ENCODE results near the gene DNAJA3.
"Not testable (repeated sequence)": the region's sequence is repeated elsewhere in the genome, so short reads cannot be mapped to it uniquely, and the experiment has no call there.

Gene DNAJA3

DNA sequence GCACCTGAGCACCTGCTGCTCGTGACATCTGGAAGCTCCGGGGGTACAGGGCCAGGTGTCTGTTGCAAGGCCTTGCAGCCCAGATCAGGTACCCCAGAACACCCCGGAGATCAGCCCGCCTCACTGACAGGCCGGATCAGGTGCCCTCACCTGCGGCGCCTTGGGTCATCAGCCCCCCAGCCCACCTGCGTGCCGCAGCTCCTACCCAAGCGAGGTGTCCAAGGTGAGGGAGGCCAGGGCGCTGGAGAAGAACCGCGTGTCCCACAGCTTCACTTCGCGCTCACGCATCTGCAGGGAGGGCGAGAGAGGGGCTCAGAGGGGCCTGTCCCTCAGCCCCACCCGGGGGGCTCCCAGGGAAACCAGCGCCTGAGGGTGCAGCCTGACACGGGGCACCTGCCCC, 37.9 kb upstream of the DNAJA3 start:
- DNase-seq = no peak

DNA sequence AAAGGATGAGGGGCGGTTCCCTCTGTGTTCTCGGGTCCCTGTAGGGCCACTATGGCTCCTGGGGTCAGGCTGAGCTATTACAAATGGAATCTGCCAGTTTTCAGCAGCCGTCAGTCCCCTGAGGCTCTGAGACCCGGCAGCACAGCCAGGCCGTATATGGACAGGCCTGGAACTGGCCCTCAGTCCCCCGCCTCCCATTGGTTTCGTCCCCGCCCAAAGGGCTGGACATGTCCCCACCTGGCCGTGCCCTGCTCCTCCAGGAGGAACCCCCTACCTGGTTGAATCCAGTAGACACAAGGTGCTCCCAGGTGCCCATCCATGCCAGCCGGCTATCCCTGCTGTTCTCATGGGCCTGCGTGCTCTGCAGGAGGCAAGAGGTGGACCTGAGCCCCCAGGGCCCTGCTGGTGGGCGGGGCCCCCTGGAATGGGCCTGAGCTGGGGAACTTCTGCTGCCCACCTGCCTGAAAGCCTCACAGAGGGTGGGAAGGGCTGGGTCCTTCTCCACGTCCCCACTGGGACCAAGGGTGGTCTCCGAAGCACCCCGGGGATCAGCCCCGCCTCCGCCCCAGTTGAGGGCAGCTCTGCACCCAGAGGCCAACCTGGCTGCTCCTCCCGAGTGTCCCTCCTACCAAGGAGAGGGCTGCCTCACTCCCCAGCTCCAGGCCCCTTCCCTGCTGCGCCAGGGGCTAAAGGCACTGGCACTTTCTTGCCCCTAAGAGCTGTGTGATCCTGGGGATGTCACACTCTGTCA, 37.2 kb upstream of the DNAJA3 start:
- no peak for DNase-seq

DNA sequence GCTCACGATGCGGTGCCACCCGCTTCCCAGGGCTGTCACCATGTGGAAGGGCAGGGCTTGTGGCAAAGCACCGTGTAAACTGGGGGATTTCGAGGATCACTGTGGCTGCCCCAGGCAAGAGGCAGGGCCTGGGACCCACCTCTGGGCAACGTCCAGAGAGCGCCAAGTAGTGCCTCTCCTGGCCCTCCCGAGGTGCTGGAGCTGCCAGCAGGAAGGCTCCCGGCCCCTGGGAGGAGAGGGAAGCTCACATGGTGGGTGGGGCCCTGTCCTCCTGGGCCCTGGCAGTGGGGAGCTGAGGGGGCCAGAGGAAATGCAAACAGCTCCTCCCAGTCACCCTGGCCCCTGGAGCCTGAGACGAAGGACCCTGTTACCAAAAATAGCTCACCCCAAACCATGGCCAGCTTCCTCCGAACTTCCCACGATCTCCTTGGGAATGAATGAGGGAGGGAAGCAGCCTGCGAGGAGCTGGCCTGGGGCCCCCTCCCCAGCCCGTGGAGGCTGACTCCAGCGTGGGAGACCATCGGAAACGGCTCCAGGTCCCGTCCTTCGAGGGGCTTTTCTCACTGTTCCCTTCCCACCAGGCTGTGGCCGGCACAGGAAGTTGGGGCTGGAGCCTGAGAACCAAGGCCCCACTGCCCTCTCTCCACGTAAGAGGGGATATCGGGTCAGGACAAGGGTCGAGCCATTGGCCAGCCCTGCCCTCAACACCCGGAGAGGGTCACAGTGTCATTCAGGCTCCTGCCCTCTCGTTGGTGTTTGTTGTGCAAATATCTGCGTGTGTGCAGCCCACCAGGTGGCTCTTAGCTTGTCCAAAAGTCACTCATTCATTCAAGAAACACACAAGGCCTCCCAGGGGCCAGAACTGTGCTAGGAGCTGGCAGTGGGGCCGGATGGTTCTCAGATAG, 36.4 kb upstream of the DNAJA3 start:
- no peak for DNase-seq

DNA sequence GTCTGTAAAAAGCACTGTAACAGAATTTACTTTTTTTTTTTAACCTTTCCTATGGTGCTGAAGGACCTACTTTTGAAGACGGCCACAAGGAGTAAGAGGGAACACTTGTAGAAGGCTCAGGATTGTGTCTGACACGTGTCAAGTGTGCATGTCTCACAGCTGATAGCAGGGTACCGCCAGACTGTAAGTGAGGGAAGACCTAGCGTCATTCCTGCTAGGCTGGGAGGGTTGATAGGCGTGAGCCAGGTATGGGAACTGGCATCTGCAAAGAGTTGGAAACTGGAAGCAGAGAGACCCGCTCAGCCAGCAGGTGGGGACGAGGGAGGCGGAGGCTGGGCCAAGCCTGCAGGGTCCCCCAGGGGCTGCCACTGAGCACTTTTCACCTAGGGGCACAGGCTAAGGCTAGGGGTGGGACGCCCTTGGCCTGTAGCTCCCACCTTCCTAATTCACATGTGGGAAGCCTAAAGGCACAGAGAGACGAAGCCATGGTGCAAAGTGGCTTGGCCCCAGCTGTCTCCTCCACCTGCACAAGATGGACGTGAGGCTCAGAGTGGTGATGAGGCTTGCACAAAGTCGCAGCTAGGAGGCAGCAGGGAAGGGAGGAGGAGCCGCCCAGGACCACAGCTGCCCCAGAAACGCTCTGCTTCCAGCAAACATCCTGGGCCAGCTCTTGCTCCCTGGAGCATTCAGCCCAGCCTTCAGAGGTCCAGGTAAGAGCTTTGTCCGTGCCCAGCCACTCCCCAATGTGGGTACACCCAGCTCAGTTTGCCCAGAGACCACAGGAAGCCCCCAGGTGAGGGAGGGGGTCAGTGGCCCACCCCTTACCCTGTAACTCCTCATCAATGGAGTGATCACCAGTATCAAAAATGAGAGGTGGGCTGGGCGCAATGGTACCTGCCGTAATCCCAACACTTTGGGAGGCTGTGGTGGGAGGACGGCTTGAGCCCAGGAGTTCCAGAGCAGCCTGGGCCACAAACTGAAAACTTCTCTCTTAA, 35.1 kb upstream of the DNAJA3 start:
- no peak for DNase-seq

DNA sequence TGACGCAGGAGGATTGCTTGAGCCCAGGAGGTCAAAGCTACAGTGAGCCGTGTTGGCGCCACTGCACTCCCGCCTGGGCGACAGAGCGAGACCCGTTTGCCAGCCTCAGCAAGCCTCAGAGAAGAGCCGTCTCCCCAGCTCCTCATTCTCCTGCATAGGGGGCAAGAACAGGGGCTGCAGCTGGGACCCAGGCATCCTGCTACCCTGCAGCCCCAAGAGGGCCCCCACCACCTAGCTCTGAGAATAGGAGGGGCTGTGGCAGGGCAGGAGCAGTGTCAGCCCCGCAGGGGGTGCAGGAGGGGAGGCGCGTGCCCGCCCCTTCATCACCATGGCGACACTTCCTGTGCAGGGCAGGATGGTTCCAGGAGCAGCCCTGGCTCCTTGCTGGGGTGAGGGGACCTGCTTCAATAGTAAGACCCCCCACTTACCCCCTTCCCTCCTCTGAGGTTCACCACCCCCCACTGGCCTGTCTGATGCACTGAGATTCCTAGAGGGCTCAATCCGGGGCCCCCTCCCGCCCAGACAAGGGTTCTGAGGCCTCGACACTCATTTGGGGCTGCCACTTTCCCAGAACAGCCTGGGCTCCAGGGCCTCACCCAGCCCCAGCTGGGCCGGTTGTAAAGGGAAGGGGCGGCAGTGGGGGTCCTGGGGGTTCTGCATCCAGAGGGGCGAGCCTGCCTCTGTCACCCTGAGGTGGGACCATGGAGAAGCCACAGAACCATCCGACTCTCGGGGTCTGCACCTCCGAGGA, 33.9 kb upstream of the DNAJA3 start:
- no peak for DNase-seq

DNA sequence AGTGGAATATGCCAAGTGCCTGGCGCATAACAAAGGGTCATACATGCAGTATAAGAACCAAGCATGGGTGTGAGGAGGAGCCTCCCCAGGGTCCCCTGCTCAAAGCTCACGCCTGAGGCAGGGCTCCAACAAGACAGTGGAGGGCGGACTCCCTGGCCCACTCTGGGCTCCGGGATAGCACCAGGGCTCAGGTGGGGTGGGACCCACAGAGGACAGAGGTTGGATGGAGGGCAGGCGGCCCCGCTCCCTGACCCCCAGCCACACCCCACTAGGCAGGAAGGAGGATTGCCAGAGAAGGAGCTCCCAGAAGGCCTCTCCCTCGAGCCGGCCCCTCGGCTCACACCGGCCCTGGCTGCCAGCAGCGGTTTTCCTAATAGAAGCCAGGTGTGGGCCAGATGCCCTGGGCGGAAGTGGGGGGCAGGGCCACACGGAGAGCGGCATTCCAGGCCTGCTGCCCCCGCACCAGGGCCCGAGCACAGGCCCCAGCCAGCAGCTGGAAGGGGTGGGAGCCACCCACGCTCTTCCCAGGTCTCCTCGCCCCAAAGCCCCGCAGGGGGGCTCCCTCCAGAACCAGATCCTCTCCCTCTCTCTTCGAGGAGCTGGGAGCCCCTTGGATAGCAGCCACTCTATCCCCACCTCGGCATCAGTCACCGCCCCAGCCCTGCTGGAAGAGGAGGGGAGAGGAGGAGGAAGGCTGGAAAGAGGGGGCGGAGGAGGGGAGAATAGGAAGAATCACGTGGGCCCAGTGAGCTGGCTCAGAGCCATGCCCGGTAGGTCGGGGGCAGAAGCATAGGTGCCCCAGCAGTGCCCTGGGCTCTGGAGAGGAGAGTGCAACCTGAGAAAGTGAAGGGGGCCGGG, 33.1 kb upstream of the DNAJA3 start:
- DNase-seq = no peak

DNA sequence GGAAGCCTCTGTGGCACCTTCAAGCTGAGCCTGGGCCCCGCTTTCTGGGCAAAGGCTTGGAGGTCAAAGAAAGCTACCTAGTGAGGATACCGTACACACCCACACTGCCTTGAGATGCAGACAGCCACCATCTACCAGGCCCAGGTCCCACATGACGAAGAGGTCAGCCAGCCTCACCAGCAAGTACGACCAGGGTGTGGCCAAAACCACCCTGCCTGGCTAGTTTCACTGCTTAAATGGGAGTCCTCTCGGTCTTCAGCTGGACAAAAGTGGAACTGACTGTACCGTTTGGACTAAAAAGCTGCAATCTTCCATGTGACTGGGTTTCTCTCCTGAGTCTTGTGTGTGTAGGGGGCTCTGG, 32.4 kb upstream of the DNAJA3 start:
- no peak for DNase-seq

DNA sequence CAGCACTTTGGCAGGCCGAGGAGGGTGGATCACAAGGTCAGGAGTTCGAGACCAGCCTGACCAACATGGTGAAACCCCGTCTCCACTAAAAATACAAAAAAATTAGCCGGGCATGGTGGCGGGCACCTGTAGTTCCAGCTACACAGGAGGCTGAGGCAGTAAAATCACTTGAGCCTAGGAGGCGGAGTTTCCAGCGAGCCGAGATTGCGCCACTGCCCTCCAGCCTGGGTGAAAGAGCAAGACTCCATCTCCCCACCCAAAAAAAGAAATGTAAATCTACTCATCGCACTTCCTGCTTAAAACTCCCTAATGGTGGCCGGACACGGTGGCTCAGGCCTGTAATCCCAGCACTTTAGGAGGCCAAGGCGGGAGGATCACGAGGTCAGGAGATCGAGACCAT, 31.8 kb upstream of the DNAJA3 start:
- DNase-seq = not testable (repeated sequence)

DNA sequence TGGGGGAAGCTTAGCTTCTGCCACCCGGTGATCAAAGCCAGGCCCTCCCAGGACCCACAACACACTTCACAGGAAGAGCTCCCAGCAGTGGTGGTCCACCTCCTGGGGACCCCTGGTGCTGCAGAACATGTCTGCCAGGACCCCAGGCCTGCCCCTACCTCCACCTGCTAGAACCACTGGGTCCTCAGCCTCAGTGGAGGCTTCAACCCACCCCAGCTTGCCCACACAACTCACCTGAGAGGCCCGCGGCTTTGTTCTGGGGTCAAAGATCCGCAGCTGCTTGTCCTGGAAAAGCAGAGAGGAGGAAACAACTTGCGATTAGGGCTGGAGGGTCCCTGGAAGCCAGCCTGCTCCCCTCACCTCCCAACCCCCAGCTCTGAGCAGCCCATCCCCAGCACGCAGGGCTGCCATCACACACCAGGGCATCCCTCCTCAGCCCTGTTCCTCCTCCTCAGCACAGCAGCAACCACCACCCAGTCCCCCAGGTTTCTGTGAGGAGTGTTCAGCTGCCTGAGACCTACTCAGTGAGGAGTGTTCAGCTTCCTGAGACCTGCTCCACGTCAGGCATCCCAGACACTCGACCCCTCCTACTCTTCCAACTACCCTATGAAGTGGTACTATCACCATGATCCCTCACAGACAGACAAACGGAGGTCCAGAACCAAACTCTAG, 30.5 kb upstream of the DNAJA3 start:
- no peak for DNase-seq

DNA sequence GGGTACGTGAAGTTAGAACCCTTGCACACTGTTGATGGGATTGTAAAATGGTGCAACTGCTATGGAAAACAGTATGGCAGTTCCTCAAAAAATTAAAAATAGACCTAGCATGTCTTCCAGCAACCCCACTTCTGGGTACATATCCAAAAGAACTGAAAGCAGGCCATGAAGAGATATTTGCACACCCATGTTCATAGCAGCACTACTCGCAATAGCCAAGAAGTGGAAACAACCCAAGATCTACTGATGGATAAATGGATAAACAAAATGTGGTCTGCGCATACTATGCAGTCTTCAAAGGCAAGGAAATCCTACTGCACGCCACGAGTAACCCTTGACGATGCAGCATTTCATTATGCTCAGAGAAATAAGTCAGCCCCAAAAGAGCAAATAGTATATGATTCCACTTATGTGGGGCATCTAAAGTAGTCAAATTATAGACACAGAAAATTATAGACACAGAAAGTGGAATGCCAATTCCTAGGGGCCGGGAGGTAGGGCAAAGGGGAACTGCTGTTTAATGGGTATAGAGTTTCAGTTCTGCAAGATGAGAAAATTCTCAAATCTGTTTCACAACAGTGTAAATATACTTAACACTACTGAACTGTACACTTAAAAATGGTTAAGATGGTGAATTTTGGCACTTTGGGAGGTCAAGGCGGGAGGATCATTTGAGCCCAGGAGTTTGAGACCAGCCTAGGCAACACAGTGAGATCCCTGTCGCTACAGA, 26.5 kb upstream of the DNAJA3 start:
- no peak for DNase-seq

DNA sequence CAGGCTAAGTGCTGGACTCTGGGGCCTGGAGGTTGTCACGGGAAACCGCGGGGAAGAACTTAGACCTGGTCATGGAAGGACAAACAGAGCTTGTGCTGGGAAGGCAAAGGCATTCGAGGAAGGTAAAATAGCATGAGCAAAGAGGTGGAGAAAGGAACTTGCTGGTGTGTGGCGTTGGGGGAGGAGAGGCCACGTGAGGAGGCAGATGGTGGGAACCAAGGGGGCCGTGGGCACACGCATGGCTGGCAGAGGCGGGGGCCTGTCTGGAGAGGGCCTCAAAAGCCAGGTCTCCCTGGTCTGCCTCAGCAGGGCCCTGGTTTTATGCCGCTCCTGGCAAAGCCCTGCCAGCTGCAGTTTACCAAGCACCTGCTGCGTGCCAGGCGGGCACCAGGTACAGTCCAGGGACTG, 24.6 kb upstream of the DNAJA3 start:
- DNase-seq = no peak

DNA sequence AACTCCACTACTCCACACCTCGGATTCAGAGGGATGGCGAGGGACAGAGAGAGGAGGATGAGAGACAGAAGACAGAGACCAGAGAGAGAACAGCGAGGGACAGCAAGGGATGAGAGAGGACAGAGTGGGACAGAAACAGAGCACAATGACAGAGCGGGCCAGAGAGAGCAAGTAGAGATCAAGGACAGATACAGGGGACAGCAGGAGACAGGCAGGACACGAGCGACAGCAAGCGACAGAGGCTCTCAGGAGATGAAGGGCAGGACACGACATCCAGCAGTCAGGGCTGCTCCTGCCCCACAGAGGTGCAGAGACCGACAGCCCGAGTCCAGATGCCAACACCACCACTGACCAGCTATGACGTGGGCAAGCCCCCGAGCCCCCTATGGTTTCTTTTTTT, 24.2 kb upstream of the DNAJA3 start:
- no peak for DNase-seq

DNA sequence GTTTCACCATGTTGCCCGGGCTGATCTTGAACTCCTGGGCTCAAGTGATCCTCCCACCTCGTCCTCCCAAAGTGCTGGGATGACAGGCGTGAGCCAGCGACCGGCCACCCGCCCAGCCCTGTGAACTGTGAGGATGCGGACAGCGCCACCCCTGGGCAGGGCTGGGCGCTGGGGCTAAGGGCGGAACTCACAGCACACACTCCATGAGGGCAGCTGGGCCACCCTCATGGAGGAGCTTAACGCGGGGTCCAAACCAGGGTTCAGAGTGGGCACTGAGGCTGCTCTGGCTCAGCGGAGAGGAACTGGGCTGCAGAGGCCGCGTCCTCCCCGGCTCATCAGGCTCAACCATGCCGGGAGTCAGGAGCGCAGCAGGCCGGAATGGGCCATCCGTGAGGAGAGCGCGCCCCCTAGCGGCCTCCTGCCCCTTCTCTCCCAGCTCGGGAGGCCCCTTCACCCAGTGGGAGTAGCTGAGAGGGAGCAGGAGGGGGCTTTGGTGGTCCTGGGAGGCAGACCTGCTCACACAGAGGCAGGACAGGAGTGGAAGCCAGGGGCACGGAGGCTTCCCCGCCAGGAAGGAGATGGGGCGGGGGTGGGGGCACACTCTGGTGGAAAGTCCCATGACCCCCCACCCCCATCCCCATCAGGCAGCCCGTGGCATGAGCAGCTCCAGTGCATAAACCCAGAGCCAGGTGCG, 23.1 kb upstream of the DNAJA3 start:
- peak; percentile 76 to 79 for DNase-seq

DNA sequence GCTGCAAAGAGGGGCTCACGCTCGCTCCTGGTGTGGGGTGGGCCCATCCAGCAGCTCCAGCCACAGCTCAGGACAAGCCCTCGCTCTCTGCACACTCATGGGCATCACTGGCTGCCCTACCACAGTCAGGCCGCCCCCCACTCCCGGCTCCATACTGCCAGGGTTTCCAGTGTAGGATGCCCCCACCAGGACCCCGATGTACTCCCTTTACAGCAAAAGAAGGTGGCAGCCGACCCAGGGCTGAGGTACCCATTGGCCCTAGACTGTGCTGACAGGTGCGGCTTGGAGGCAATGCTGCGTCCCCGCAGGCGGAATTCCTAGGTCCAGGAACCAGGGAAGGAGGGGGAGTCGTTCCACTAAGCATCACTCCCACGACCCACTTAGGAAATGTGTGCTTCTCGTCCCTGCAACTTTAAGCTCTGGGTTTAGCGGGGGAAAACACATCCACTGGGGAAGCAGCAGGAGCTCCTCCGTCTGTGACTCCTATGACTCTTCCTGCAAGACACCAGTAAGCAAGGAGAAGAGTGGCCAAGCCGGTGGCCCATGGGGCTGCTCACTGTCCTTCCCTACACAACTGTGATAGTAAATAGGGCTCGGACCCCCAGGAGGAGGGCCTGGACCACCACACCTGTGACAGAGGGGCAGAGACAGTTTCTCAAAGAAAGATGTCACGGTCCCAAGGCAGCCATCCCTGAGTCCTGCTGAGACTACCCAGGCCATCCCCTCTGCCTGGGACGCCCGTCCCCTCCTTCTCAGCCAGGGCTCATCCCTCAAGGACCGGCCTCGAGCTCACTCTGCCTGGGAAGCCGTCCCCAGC, 22.3 kb upstream of the DNAJA3 start:
- DNase-seq = no peak

DNA sequence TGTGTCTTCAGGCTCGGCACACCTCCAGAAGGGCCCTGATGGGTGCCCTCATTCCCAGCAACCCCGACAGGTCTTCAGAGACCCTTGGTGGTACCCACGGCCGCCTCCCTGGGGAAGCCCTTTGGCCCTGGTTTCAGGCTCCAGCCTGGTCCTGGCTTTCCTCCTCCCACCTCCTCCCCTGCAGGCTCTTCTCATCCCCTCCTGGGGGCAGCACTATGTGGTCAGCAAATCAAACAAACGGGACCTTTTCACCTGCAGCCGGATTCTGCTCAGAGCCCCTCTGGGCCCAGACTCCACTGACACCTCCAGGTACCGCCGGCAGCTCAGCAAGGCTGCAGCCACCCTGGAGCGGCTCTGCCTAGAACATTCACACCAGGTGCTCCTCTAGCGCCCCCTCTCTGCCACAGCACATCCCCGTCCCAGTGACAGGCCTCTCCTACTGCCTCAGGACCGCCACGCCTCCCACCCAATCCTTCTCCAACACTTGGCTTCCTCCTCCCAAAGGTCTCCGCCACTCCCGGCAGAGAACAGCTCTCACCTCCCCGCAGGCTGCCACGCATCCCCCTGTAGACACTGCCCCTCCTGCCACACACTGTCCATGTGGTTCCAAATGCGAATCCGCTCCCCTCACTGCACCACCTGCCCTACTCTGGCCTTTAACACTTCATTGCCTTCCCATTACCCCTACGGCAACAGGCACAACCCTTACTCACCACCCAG, 21.3 kb upstream of the DNAJA3 start:
- peak; percentile 50 to 55 for DNase-seq

DNA sequence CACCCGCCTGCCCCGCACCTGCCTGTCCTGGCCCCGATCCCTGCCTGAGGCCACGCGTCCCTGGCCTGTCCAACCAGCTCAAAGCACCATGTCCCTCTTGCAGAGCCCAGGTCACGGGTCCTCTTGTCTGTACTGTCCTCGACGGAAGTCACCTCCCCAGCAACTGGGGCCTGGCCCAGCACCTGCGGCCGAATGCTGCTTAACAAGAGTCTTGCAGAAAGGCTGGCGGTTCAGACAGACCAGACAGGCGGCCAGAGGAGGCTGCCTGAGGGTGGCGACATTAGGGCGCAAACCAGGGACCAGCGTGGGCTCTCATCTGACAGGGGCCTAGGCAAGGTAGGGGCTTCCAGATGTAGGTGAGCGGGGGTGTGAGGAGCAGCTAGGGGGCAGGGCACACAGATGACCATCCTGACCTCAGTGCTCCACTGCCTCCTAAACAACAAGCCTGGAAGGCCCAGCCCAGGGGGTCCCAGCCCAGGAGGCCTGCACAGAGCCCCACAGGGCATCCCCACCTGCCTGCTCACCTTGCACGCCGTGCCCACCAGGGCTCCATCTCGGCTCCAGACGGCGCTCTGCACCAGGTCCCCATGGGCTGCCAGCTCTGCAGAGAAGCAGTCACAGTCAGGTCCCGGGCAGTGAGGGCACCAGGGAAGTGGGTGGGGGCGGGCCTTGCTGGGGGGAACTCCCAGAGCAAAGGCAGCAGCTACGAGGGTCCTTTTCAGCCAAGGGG, 20.5 kb upstream of the DNAJA3 start:
- no peak for DNase-seq
